ENCODE data around the gene ODF4. TPM values are rescaled to one million over a fixed set of nuclear protein-coding genes. Genes with fewer than 3 reads are reported as not detected.

ODF4 gene
- total and polyA plus RNA-seq, 2 of the 13 experiments (the other 11 are each of a cell fraction or from before 2014, with no cell fraction given) = not detected

GRCh38 chr17:8357910-8358309 lies 18.3 kb downstream of the ODF4 start:
- no peak for DNase-seq (ENCODE audit: low spot score)
- Histone ChIP-seq H3K36me3 (replicated peaks in 1 of 2; ENCODE audit: control insufficient read depth in 1 of 2, insufficient read depth in 2 of 2, low read length in 2 of 2) (no peaks in the 10 kb centered on the region), H3K4me1 (ENCODE audit: insufficient read depth, low read length) (peaks cover 17% of the 10 kb centered on the region), H3K27ac (ENCODE audit: extremely low read length, insufficient read depth, low read length) (no peak overlapping the region), H3K79me2 (ENCODE audit: insufficient read depth, low read length) (no peaks in the 10 kb centered on the region), H3K4me3 (replicated peaks in 1 of 3; ENCODE audit: insufficient read depth in 1 of 3, low read depth in 2 of 3, low read length in 3 of 3) (no peak overlapping the region), H3K9me3 (ENCODE audit: low read length) (no peaks in the 10 kb centered on the region), H3K9ac (ENCODE audit: insufficient read depth, low read depth, low read length) (no peak overlapping the region), H2AFZ (ENCODE audit: low read length) (no peak overlapping the region), H3K27me3 (ENCODE audit: control insufficient read depth in 1 of 2, insufficient read depth in 2 of 2, low read length in 2 of 2) (peaks cover 0 to 5% of the 10 kb centered on the region in 2 experiments; a peak in 1 of 5 replicates), H4K20me1 (ENCODE audit: insufficient read depth, low read length) (no peaks in the 10 kb centered on the region), H3K4me2 (ENCODE audit: low read depth, low read length) (no peak overlapping the region)
- intact Hi-C loops (cut with micrococcal nuclease; ENCODE audit: unreplicated experiment) = no loop called here
- no peak for FAIRE-seq
- in situ Hi-C loops (cut with HindIII; ENCODE audit: extremely low pct_ligation_motif_present, low pct_unique_long_range_greater_than_20kb) = no loop called here
- ChIA-PET CTCF (ENCODE audit: low intra/inter-chr PET ratio, low total read pairs) (no interaction called here), POLR2A (no interaction called here)
- ATAC-seq = no peak
- no TSS peak for BruUV-seq (replicated peaks)
- TF ChIP-seq SMAD1 (CRISPR knock-in tag; IDR thresholded peaks at IDR 0.05; ENCODE audit: borderline replicate concordance, low read depth) (no peak), KLF6 (CRISPR knock-in tag; IDR thresholded peaks at IDR 0.05) (no peak), ZNF816 (CRISPR knock-in tag; IDR thresholded peaks at IDR 0.05; ENCODE audit: borderline replicate concordance) (no peak), NFE2 (CRISPR knock-in tag; IDR thresholded peaks at IDR 0.05) (no peak), ZNF382 (CRISPR knock-in tag; IDR thresholded peaks at IDR 0.05; ENCODE audit: borderline replicate concordance) (no peak), ZMAT5 (CRISPR knock-in tag; IDR thresholded peaks at IDR 0.05; ENCODE audit: borderline replicate concordance, low read depth) (no peak), ZNF879 (CRISPR knock-in tag; IDR thresholded peaks at IDR 0.05) (no peak), CEBPG (CRISPR knock-in tag; IDR thresholded peaks at IDR 0.05) (no peak), ELK4 (CRISPR knock-in tag; IDR thresholded peaks at IDR 0.05; ENCODE audit: borderline replicate concordance) (no peak), NR1H2 (CRISPR knock-in tag; IDR thresholded peaks at IDR 0.05; ENCODE audit: borderline replicate concordance, low read depth) (no peak), ZNF331 (CRISPR knock-in tag; IDR thresholded peaks at IDR 0.05) (no peak)
- 69% methylated on average over 3 of the region's 3 CpGs for WGBS (ENCODE audit: low lambda C conversion rate)
